Uterus (tissue), 2 donors: ENCODE measurements around the gene ATP6V0B.

Experiments used
- CTCF ChIP-seq, 4 experiments: fragments of 200-600 bp in 2 of 4; fragments of 450-650 bp in 2 of 4; sonication (generic) in 2 of 4; IDR thresholded peaks; one replicate each; pipeline ENCODE4 v1.5.1; 2016 to 2019; ENCODE audit warnings: antibody characterized with exemption in 4 of 4, mild to moderate bottlenecking in 2 of 4, moderate library complexity in 1 of 4
- POLR2A ChIP-seq, 2 donors: fragments of 450-650 bp; IDR thresholded peaks; one replicate each; pipeline ENCODE4 v1.6.1; 2016; ENCODE audit warnings: antibody characterized with exemption in 2 of 2, mild to moderate bottlenecking in 1 of 2, moderate library complexity in 1 of 2

- TF ChIP-seq CTCF (IDR thresholded peaks at IDR 0.05) (no peak), POLR2A (IDR thresholded peaks at IDR 0.05) (no peak)
Measured at GRCh38 chr1:44020464-44020863, 45.7 kb downstream of the ATP6V0B start.
